Activated naive CD4-positive, alpha-beta T cell treated with anti-CD3 and anti-CD28 coated beads for 36 hours (primary cell): ENCODE results near the gene IGSF23. TPM values are rescaled to one million over a fixed set of nuclear protein-coding genes. Genes with fewer than 3 reads are reported as not detected.

ENCODE experiments used
- CTCF ChIA-PET: fragments of 350-600 bp; sonication (Branson Sonifier 250); formaldehyde crosslinking; loops from one replicate; lab custom pipeline; 2021; ENCODE audit warnings: antibody characterized with exemption; lab: Charles Lee
- DNase-seq: peaks from one replicate; pipeline ENCODE4 v3.0.0-alpha.2; 2020
- H3K27ac Mint-ChIP-seq: one replicate; pipeline ENCODE4 v1.8.0; 2021; ENCODE audit warnings: mild to moderate bottlenecking, mixed read lengths
- H3K27me3 Mint-ChIP-seq: one replicate; pipeline ENCODE4 v1.8.0; 2021; ENCODE audit warnings: low read depth, mixed read lengths
- H3K36me3 Mint-ChIP-seq: one replicate; pipeline ENCODE4 v1.8.0; 2021; ENCODE audit warnings: low read depth, mixed read lengths
- H3K4me1 Mint-ChIP-seq: one replicate; pipeline ENCODE4 v1.8.0; 2021; ENCODE audit warnings: low read depth, mixed read lengths
- H3K4me3 Mint-ChIP-seq: one replicate; pipeline ENCODE4 v1.8.0; 2021; ENCODE audit warnings: mild to moderate bottlenecking, moderate library complexity, mixed read lengths
- H3K9me3 Mint-ChIP-seq: one replicate; pipeline ENCODE4 v1.8.0; 2021; ENCODE audit warnings: mixed read lengths
- intact Hi-C: fragments of 100-400 bp; cut with micrococcal nuclease; formaldehyde crosslinking; loops from one replicate; pipeline ENCODE4 v1.15.1; 2023
- total RNA-seq, 2 experiments: library from RNA; stranded (reverse); gene quantifications; one replicate each; pipeline ENCODE4 v1.2.3, GENCODE V29; 2021

IGSF23 gene
- total RNA-seq, result not detected

- Mint-ChIP-seq H3K36me3 (no peaks in the 10 kb centered on the region), H3K4me3 (no peak within 1 kb of the TSS), H3K9me3 (no peaks in the 10 kb centered on the region), H3K27ac (no peak within 1 kb of the TSS), H3K4me1 (no peaks in the 10 kb centered on the region), H3K27me3 (no peaks in the 10 kb centered on the region)
- intact Hi-C loops, result no loop called here
- CTCF ChIA-PET, result interaction anchor here (0.9 kb wide), 1 partner anchor 43 kb away, joined by 3 read pairs; no protein-coding TSS in a partner anchor
- DNase-seq, result no peak
Measured at GRCh38 chr19:44613295-44614178, at the start of gene IGSF23. TSS of gene IGSF23 (plus strand) at chr19:44613563. CDS start at chr19:44613646, 83 bp downstream.

- no peaks in the 10 kb centered on the region for H3K9me3 Mint-ChIP-seq
- intact Hi-C loops, result no loop called here
- no peak overlapping the region for H3K27ac Mint-ChIP-seq
- H3K27me3 Mint-ChIP-seq, result peaks cover 12% of the 10 kb centered on the region
- no peak for DNase-seq
- H3K36me3 Mint-ChIP-seq, result no peaks in the 10 kb centered on the region
- H3K4me1 Mint-ChIP-seq, result no peaks in the 10 kb centered on the region
- CTCF ChIA-PET, result no interaction called here
- H3K4me3 Mint-ChIP-seq, result no peak overlapping the region
Measured at GRCh38 chr19:44566984-44567383, 46.4 kb upstream of the IGSF23 start.

DNA sequence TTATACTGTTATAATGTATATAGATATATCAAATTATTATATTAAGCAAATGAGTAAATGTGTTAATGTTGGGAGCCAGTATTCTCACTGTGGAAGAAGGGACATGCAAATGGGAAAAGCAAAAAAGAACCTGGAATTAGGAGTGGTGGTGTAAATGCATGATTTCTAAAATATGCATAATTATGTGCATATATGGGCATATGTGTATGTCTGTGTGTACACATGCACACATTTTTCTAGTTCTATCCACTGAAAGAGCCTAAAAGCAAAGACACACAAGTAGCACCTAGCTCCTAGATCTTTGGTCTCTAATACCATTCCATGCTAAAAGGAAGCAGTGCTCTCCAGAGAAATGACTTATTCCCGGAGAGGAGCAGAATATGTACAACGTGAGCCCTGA, 45.6 kb upstream of the IGSF23 start:
- no peak for DNase-seq
- Mint-ChIP-seq H3K9me3 (no peaks in the 10 kb centered on the region), H3K27ac (no peak overlapping the region), H3K4me3 (no peak overlapping the region), H3K36me3 (no peaks in the 10 kb centered on the region), H3K4me1 (no peaks in the 10 kb centered on the region), H3K27me3 (peaks cover 12% of the 10 kb centered on the region)
- CTCF ChIA-PET, result no interaction called here
- intact Hi-C loops, result no loop called here

- no peaks in the 10 kb centered on the region for H3K4me1 Mint-ChIP-seq
- no peak overlapping the region for H3K4me3 Mint-ChIP-seq
- H3K36me3 Mint-ChIP-seq, result no peaks in the 10 kb centered on the region
- no peaks in the 10 kb centered on the region for H3K9me3 Mint-ChIP-seq
- H3K27ac Mint-ChIP-seq, result no peak overlapping the region
- DNase-seq, result no peak
- peaks cover 10% of the 10 kb centered on the region for H3K27me3 Mint-ChIP-seq
- CTCF ChIA-PET, result interaction anchor here (0.5 to 3.2 kb wide), 21 partner anchors 12 to 271 kb away, joined by 3 to 33 read pairs (median 4); partner anchors contain the start of gene PVR
- intact Hi-C loops, result no loop called here
Measured at GRCh38 chr19:44570603-44570983, 42.8 kb upstream of the IGSF23 start.

DNA sequence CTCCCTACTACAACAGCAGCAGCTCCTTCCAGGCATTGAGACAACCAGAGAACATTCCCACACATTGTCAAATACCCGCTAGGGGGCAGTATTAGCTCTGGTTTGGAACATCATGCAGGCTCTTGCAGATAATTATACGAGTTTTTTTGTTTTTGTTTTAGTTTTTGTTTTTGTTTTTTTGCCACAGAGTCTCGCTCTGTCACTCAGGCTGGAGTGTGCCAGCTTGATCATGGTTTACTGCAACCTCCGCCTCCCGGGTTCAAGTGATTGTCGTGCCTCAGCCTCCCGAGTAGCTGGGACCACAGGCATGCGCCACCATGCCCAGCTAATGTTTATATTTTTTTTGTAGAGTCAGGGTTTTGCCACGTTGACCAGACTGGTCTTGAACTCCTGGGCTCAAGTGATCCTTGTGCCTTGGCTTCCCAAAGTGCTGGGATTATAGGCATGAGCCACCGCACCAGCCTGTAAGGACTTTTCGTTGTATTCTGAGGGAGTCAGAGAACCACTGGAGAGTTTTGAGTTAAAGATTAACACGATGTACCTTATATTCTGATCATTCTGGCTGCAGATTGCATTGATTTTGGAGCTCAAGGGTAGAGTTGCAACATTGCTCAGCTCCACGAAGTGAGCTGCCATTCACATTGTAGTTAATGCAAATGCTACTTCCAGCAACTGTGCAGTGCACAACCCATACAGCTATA, 42.2 kb upstream of the IGSF23 start:
- Mint-ChIP-seq H3K27ac (no peak overlapping the region), H3K36me3 (no peaks in the 10 kb centered on the region), H3K4me3 (no peak overlapping the region), H3K4me1 (no peaks in the 10 kb centered on the region), H3K9me3 (no peaks in the 10 kb centered on the region), H3K27me3 (peaks cover 7% of the 10 kb centered on the region)
- peak; percentile 80 for DNase-seq
- CTCF ChIA-PET, result interaction anchor here (0.5 to 3.2 kb wide), 22 partner anchors 11 to 270 kb away, joined by 3 to 33 read pairs (median 4); partner anchors contain the start of gene PVR
- intact Hi-C loops, result loop anchor here (1.0 kb wide), 2 partner anchors 86 to 153 kb away; no protein-coding TSS in a partner anchor

- no peak for DNase-seq
- H3K4me1 Mint-ChIP-seq, result no peaks in the 10 kb centered on the region
- no peaks in the 10 kb centered on the region for H3K36me3 Mint-ChIP-seq
- CTCF ChIA-PET, result interaction anchor here (0.5 to 3.2 kb wide), 10 partner anchors 35 to 110 kb away, joined by 3 to 33 read pairs (median 4); partner anchors contain the start of gene PVR
- H3K9me3 Mint-ChIP-seq, result no peaks in the 10 kb centered on the region
- no peak overlapping the region for H3K4me3 Mint-ChIP-seq
- intact Hi-C loops, result loop anchor here (1.0 kb wide), 2 partner anchors 85 to 152 kb away; no protein-coding TSS in a partner anchor
- H3K27me3 Mint-ChIP-seq, result peaks cover 5% of the 10 kb centered on the region
- no peak overlapping the region for H3K27ac Mint-ChIP-seq
Measured at GRCh38 chr19:44571830-44572580, 41.4 kb upstream of the IGSF23 start.

GRCh38 chr19:44572581-44572900, 40.8 kb upstream of the IGSF23 start:
- intact Hi-C loops, result no loop called here
- Mint-ChIP-seq H3K36me3 (no peaks in the 10 kb centered on the region), H3K27me3 (peaks cover 5% of the 10 kb centered on the region), H3K4me1 (no peaks in the 10 kb centered on the region), H3K9me3 (peaks cover 4% of the 10 kb centered on the region), H3K27ac (no peak overlapping the region), H3K4me3 (no peak overlapping the region)
- CTCF ChIA-PET, result interaction anchor here (0.5 to 3.2 kb wide), 2 partner anchors 35 to 84 kb away, joined by 3 to 33 read pairs; no protein-coding TSS in a partner anchor
- DNase-seq, result no peak

GRCh38 chr19:44573183-44573582, 40.2 kb upstream of the IGSF23 start:
- H3K27ac Mint-ChIP-seq, result no peak overlapping the region
- H3K4me3 Mint-ChIP-seq, result no peak overlapping the region
- peaks cover 8% of the 10 kb centered on the region for H3K9me3 Mint-ChIP-seq
- CTCF ChIA-PET, result interaction anchor here (0.6 kb wide), 1 partner anchor 53 kb away, joined by 4 read pairs; no protein-coding TSS in a partner anchor
- intact Hi-C loops, result no loop called here
- peaks cover 5% of the 10 kb centered on the region for H3K27me3 Mint-ChIP-seq
- H3K36me3 Mint-ChIP-seq, result no peaks in the 10 kb centered on the region
- no peaks in the 10 kb centered on the region for H3K4me1 Mint-ChIP-seq
- DNase-seq, result no peak

DNA sequence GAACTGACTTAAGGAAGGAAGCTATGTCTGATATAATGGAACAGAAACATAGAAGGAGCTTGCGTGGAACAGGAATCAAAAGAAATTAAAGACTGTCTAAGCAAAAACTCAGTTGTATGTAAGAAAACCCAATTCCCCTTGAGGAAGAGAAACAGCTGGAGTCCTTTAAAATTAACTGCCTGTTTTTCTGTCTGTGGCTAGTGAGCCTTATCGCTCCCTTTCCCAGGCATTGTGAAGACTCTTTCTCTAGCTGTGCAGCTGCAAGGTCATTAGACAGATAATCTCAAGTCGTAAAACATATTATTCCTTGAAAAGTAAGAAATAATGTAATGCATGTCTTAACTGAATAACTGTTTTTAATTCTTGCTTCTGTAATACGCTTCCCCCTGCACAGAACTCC, 39.7 kb upstream of the IGSF23 start:
- peaks cover 8% of the 10 kb centered on the region for H3K9me3 Mint-ChIP-seq
- no peaks in the 10 kb centered on the region for H3K4me1 Mint-ChIP-seq
- H3K27me3 Mint-ChIP-seq, result peaks cover 5% of the 10 kb centered on the region
- no peak for DNase-seq
- H3K36me3 Mint-ChIP-seq, result no peaks in the 10 kb centered on the region
- intact Hi-C loops, result no loop called here
- CTCF ChIA-PET, result interaction anchor here (0.6 kb wide), 1 partner anchor 53 kb away, joined by 4 read pairs; no protein-coding TSS in a partner anchor
- H3K27ac Mint-ChIP-seq, result no peak overlapping the region
- no peak overlapping the region for H3K4me3 Mint-ChIP-seq

GRCh38 chr19:44574186-44574950, 39.0 kb upstream of the IGSF23 start:
- Mint-ChIP-seq H3K27ac (no peak overlapping the region), H3K27me3 (peaks cover 3% of the 10 kb centered on the region), H3K9me3 (peaks cover 8% of the 10 kb centered on the region), H3K36me3 (no peaks in the 10 kb centered on the region), H3K4me1 (no peaks in the 10 kb centered on the region), H3K4me3 (no peak overlapping the region)
- CTCF ChIA-PET, result interaction anchor here (0.6 kb wide), 1 partner anchor 52 kb away, joined by 4 read pairs; no protein-coding TSS in a partner anchor
- DNase-seq, result no peak
- intact Hi-C loops, result no loop called here

DNA sequence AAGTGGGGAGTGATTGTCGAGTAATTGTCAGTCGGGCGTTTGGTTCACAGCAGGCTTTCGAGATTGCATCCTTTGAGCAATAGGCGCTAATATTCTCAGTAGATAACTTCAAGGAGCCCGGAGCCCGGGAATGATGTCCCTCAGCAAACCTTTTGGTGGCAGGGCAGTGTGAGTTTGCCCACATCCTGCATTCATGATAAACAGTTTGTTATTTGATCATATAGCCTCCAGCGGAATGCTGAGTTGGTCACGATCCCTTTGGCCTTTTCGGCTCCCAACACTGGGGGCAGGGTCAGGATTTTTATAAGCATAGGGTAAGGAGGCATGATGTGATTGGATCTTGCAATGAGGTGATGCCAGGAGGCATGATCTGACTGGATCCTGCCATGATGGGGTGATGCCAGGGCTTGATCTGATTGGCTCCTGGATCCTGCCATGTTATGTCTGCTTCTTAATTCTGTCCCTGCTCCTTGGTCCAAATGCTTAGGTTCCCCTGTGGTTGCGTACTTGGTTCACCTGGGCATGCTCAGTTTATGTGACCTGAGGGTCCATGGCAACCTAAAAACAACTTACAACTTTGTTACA, 38.2 kb upstream of the IGSF23 start:
- Mint-ChIP-seq H3K9me3 (peaks cover 8% of the 10 kb centered on the region), H3K27me3 (no peaks in the 10 kb centered on the region)
- CTCF ChIA-PET, result no interaction called here

More for the DNA sequence above, 38.2 kb upstream of the IGSF23 start:
- intact Hi-C loops, result no loop called here
- Mint-ChIP-seq H3K4me1 (no peaks in the 10 kb centered on the region), H3K36me3 (no peaks in the 10 kb centered on the region), H3K4me3 (no peak overlapping the region), H3K27ac (no peak overlapping the region)
- DNase-seq, result no peak
